Esophagus mucosa (tissue), 1 donor: ENCODE data around the gene FAM89A. TPM values are rescaled to one million over a fixed set of nuclear protein-coding genes. Genes with fewer than 3 reads are reported as not detected.

ENCODE experiments used
- ATAC-seq: fragments of 200-7000 bp; cut with Tn5 transposase; one replicate; pipeline ENCODE4 v1.9.1; 2020
- total RNA-seq: library from RNA; stranded (reverse); gene quantifications from one replicate; pipeline ENCODE4 v1.2.4, GENCODE V29; 2023
- donor health status: DM: yes; HTN: yes; CAD: no.

The FAM89A gene
- 12.4 TPM for total RNA-seq

GRCh38 chr1:231040019-231040799 is at the start of gene FAM89A:
TSS of gene FAM89A (minus strand) at chr1:231040254. CDS start at chr1:231040211, 43 bp downstream.
- peak; percentile 86 for ATAC-seq

GRCh38 chr1:231084353-231084752 is 44.3 kb upstream of the FAM89A start:
- no peak for ATAC-seq

- no peak for ATAC-seq
Measured at GRCh38 chr1:231079163-231079562, 39.1 kb upstream of the FAM89A start.

- ATAC-seq: no peak
Measured at GRCh38 chr1:231078250-231078649, 38.2 kb upstream of the FAM89A start.

- no peak for ATAC-seq
Measured at GRCh38 chr1:231076802-231077201, 36.7 kb upstream of the FAM89A start.

- ATAC-seq: no peak
Measured at GRCh38 chr1:231075497-231075896, 35.4 kb upstream of the FAM89A start.

- ATAC-seq: no peak
Measured at GRCh38 chr1:231075020-231075419, 35.0 kb upstream of the FAM89A start.

- ATAC-seq: no peak
Measured at GRCh38 chr1:231074046-231074445, 34.0 kb upstream of the FAM89A start.

- no peak for ATAC-seq
Measured at GRCh38 chr1:231073331-231073730, 33.3 kb upstream of the FAM89A start.

GRCh38 chr1:231072502-231073094 is 32.5 kb upstream of the FAM89A start:
- ATAC-seq: no peak

GRCh38 chr1:231072041-231072440 is 32.0 kb upstream of the FAM89A start:
- no peak for ATAC-seq

GRCh38 chr1:231070758-231071444 is 30.8 kb upstream of the FAM89A start:
- no peak for ATAC-seq

- ATAC-seq: no peak
Measured at GRCh38 chr1:231069333-231069732, 29.3 kb upstream of the FAM89A start.

GRCh38 chr1:231068762-231069161 is 28.7 kb upstream of the FAM89A start:
- no peak for ATAC-seq

- ATAC-seq: no peak
Measured at GRCh38 chr1:231065510-231066241, 25.6 kb upstream of the FAM89A start.

GRCh38 chr1:231064418-231064817 is 24.4 kb upstream of the FAM89A start:
- no peak for ATAC-seq

- no peak for ATAC-seq
Measured at GRCh38 chr1:231063331-231063730, 23.3 kb upstream of the FAM89A start.

GRCh38 chr1:231062500-231063270 is 22.6 kb upstream of the FAM89A start:
- no peak for ATAC-seq

GRCh38 chr1:231059566-231060193 is 19.6 kb upstream of the FAM89A start:
- no peak for ATAC-seq

GRCh38 chr1:231058416-231059109 is 18.5 kb upstream of the FAM89A start:
- ATAC-seq: no peak

- ATAC-seq: no peak
Measured at GRCh38 chr1:231057410-231057809, 17.4 kb upstream of the FAM89A start.
